NCI-H524 (cell line): Measurements from ENCODE around the gene KCNH1.

ENCODE experiments used
- DNase-seq, 2 experiments: peaks; one replicate each; lab custom pipeline; 2025; lab: John Stamatoyannopoulos, UW

Gene KCNH1

GRCh38 chr1:210711825-210712612 lies 421.9 kb downstream of the KCNH1 start:
- no peak for DNase-seq

DNA sequence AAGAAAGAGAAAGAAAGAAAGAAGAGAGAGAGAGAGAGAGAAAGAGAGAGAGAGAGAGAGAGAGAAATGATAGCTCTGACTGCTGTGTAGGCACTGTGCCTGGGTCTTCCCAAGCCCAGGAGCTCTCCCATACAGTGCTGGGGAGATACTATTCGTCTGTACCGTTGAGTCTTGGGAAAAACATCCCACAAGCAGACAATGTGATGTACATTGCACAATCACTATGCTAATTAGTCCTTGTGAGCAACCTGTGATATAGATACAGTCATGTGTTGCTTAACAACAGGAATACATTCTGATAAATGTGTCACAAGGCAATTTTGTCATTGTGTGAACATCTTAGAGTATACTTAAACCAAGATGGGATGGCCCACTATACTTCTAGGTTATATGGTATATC lies 424.2 kb downstream of the KCNH1 start:
- DNase-seq, result no peak

- DNase-seq, result no peak
These were observed 426.4 kb downstream of the KCNH1 start for GRCh38 chr1:210707300-210708240.

- no peak for DNase-seq
These were observed 427.7 kb downstream of the KCNH1 start for GRCh38 chr1:210706246-210706645.

DNA sequence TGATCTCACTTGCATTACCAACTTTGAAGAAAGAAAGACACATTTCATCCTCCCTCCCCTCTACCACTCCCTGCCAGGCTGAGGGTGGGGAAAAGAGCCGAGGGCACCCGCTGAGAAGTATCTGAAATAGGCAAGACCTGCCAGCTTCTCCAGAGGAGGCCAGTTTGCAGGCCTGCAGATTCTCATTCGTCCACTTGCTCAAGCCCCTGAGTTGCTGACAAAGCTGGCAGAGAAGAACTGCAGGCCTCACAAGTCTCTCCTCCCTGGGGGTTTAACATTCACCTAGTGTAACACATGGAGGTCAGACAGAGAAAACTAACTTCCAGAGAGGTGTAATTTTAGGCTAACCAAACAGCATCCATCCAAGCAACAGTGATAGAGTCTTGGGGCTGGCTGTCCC lies 428.9 kb downstream of the KCNH1 start:
- DNase-seq, result no peak

- DNase-seq, result no peak
These were observed 430.4 kb downstream of the KCNH1 start for GRCh38 chr1:210703593-210703992.

- DNase-seq, result no peak
These were observed 431.4 kb downstream of the KCNH1 start for GRCh38 chr1:210702506-210702905.

DNA sequence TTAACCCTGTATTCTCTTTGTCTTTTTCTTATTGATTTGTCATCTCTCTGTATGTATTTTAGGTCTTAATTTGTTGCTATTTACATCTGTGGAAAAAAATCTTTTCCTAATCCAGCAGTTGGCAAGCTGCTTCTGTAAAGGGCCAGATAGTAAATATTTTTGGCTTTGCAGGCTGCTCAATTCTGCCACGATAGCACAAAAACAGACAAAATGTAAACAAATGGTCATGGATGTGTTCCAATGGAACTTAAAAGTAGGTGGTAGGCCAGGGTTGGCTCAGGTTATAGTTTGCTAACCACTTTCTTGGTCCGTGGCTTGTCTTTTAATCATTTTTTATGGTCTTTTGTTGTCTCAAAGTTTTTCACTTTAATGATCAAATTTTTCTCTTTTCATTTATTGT lies 433.4 kb downstream of the KCNH1 start:
- DNase-seq, result no peak

- DNase-seq, result no peak
These were observed 433.9 kb downstream of the KCNH1 start for GRCh38 chr1:210700083-210700482.

DNA sequence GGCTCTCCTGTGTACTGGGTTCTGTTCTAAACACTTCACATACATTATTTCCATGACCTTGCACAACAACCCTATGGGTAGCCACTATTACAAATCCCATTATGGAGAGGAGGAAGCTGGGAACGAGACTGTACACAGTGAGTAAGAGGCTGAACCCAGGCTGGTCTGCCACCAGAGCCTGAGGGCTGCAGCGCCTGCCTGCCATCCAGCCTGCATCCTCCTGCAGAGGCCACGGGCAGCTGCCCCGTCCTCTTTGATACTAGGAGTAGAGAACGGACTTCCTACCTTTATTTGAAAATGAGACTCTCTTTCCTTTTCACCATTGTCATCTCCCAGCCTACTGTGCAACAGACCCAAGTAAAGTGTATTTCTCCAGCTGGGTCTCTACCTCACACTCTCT lies 435.3 kb downstream of the KCNH1 start:
- DNase-seq, result no peak

DNA sequence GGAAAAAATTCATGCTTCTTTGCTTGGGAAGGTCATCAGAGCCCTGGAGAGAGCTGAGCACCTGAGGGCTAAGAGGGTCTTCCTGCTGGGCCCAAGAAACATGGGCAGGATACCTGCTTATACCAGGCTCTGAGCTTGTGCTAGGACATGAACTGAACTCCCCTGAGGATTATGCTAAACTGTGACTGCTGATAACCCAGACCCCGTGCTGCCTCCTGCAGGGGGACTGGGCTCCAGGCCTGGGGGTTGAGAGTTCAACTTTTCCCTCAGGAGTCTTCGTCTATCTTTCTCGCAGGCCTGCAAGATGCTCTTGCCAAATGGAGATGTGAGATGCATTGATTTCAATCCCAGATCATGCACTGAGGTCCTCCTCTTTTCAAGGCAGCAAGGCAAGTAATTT lies 436.8 kb downstream of the KCNH1 start:
- DNase-seq, result no peak

GRCh38 chr1:210696709-210697108 lies 437.2 kb downstream of the KCNH1 start:
- DNase-seq, result no peak

DNA sequence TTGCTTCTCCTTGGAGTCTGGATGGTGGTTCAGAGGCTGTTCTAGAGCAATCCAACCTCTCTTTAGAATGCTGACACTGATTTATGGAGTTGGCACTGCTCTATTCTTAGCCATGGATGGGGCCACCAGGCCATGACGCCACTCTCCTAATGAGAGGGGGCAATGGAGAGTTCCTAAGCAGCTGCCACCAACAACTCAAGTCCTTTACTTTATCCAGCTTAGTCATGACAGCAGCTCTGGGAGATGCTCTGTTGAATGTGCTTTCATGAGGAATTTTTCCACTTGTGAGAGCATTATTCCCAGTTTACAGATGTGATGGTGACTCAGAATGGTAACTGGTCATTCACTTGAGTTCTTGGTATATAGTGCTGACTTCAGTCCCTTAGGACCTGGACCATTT lies 438.9 kb downstream of the KCNH1 start:
- DNase-seq, result no peak

DNA sequence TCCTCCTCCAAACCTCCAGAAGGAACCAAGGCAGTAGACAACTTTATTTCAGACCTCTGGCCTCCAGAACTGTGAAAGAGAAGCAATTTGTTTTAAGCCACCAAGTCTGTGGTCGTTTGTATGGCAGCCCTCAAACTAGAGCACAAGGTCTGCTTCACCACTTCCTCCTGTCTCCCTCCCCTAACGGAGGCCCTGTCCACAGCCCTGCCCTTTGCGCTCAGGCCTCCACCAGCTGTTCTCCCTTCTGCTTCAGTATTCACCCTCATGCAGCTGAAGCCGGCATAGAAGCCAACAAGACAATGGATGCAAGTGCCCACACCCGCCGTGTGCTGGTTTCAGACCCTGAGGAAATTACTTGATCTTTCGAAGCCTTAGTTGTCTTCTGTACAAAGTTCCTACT lies 441.2 kb downstream of the KCNH1 start:
- DNase-seq, result peak in 1 of 2 experiments; percentile 23

- no peak for DNase-seq
These were observed 442.8 kb downstream of the KCNH1 start for GRCh38 chr1:210691039-210691610.

GRCh38 chr1:210690236-210690635 lies 443.7 kb downstream of the KCNH1 start:
- no peak for DNase-seq

DNA sequence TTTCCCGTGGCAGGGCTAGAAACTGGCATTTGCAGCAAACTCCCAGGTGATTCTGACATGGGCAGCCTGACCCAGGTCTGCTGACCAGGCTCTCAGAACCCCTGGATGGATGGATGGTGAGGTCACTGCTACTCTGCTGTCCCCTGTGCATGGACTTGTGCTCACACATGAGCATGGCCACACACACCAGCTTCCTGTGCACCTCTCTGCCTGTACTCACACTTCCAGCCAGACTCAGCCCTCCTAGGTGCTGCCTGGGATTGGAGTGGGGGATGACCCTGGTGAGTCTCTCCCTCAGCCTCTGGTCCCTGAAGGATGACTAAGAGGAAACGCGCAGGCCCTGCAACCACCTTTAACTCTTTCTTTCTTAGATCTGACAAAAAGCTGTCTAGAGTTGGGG lies 444.1 kb downstream of the KCNH1 start:
- DNase-seq, result no peak

GRCh38 chr1:210688512-210689234 lies 445.3 kb downstream of the KCNH1 start:
- no peak for DNase-seq

DNA sequence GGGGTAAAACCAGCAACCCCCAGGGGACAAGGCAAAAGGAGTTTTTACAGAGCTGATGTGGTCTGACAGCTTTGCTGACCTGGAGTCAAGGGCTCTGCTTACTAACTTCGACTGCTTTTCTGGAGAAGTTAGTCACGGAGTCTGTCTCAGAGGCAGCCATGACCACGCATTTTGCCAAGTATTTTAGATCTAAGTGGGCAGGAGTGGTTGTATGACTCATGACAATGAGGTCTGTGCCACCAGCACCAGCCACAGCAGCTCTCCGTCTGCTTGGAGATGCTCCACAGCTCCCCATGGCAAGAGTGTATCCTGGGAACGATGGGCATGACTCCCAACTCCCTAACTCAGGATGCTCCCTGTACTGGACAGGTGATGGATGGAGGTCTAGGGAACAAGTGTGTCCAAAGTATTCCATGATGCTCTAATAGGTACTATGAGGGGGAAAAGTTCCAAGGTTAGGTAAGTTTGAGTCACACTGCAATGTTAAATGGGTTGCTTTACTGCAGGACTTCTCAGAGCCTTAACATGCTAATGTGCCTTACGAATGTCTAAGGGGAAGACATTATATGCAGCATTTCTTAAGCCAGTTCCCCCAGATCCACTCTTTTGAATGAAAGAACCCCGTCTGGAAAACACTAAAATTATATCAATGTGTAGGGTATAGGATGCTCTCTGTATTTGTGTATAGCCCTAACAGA lies 446.2 kb downstream of the KCNH1 start:
- DNase-seq, result no peak

- DNase-seq, result no peak
These were observed 447.1 kb downstream of the KCNH1 start for GRCh38 chr1:210686841-210687240.

DNA sequence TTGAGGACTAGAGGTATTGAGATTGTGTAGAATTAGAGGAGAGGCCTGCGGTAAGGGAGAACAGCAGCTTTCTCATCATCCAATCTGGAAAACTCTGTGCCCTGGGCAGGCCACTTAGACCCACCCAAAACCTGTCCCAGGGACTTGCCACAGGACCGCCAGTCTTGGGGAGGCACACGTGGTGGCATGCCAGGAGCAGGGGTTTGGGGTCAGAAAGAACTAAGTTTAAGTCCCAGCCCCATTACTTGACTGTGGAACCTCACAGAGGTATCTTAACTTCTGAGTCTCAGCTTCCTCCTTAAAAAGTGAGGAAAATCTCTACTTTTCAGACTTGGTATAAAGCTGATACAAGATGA lies 448.7 kb downstream of the KCNH1 start:
- DNase-seq, result no peak
